Measurements from ENCODE around the gene KRT23. TPM values are rescaled to one million over a fixed set of nuclear protein-coding genes. Genes with fewer than 3 reads are reported as not detected.
A peak's percentile ranks its signal among the peaks of the same experiment; 100 is the strongest.

Gene KRT23
- total and polyA plus RNA-seq, 2 of the 13 experiments (the other 11 are each of a cell fraction or from before 2014, with no cell fraction given): 24.7 to 51.1 TPM

- TF ChIP-seq, protein P1, sequence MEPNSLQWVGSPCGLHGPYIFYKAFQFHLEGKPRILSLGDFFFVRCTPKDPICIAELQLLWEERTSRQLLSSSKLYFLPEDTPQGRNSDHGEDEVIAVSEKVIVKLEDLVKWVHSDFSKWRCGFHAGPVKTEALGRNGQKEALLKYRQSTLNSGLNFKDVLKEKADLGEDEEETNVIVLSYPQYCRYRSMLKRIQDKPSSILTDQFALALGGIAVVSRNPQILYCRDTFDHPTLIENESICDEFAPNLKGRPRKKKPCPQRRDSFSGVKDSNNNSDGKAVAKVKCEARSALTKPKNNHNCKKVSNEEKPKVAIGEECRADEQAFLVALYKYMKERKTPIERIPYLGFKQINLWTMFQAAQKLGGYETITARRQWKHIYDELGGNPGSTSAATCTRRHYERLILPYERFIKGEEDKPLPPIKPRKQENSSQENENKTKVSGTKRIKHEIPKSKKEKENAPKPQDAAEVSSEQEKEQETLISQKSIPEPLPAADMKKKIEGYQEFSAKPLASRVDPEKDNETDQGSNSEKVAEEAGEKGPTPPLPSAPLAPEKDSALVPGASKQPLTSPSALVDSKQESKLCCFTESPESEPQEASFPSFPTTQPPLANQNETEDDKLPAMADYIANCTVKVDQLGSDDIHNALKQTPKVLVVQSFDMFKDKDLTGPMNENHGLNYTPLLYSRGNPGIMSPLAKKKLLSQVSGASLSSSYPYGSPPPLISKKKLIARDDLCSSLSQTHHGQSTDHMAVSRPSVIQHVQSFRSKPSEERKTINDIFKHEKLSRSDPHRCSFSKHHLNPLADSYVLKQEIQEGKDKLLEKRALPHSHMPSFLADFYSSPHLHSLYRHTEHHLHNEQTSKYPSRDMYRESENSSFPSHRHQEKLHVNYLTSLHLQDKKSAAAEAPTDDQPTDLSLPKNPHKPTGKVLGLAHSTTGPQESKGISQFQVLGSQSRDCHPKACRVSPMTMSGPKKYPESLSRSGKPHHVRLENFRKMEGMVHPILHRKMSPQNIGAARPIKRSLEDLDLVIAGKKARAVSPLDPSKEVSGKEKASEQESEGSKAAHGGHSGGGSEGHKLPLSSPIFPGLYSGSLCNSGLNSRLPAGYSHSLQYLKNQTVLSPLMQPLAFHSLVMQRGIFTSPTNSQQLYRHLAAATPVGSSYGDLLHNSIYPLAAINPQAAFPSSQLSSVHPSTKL (CRISPR knock-in tag; IDR thresholded peaks at IDR 0.05): peak; percentile 98
- TF ChIP-seq KAT2B (IDR thresholded peaks at IDR 0.05; ENCODE audit: borderline replicate concordance, low read depth, low read length) (peak; percentile 48), FOXO1 (CRISPR knock-in tag; IDR thresholded peaks at IDR 0.05) (peak; percentile 96), ZNF430 (CRISPR knock-in tag; IDR thresholded peaks at IDR 0.05) (peak; percentile 56; the same call in 1 of the 2 replicates), ZMYM2 (CRISPR knock-in tag; IDR thresholded peaks at IDR 0.05) (no peak), ZNF12 (CRISPR knock-in tag; IDR thresholded peaks at IDR 0.05) (no peak)
- TF ChIP-seq, protein P2, sequence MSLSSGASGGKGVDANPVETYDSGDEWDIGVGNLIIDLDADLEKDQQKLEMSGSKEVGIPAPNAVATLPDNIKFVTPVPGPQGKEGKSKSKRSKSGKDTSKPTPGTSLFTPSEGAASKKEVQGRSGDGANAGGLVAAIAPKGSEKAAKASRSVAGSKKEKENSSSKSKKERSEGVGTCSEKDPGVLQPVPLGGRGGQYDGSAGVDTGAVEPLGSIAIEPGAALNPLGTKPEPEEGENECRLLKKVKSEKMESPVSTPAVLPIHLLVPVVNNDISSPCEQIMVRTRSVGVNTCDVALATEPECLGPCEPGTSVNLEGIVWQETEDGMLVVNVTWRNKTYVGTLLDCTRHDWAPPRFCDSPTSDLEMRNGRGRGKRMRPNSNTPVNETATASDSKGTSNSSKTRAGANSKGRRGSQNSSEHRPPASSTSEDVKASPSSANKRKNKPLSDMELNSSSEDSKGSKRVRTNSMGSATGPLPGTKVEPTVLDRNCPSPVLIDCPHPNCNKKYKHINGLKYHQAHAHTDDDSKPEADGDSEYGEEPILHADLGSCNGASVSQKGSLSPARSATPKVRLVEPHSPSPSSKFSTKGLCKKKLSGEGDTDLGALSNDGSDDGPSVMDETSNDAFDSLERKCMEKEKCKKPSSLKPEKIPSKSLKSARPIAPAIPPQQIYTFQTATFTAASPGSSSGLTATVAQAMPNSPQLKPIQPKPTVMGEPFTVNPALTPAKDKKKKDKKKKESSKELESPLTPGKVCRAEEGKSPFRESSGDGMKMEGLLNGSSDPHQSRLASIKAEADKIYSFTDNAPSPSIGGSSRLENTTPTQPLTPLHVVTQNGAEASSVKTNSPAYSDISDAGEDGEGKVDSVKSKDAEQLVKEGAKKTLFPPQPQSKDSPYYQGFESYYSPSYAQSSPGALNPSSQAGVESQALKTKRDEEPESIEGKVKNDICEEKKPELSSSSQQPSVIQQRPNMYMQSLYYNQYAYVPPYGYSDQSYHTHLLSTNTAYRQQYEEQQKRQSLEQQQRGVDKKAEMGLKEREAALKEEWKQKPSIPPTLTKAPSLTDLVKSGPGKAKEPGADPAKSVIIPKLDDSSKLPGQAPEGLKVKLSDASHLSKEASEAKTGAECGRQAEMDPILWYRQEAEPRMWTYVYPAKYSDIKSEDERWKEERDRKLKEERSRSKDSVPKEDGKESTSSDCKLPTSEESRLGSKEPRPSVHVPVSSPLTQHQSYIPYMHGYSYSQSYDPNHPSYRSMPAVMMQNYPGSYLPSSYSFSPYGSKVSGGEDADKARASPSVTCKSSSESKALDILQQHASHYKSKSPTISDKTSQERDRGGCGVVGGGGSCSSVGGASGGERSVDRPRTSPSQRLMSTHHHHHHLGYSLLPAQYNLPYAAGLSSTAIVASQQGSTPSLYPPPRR (CRISPR knock-in tag; IDR thresholded peaks at IDR 0.05; ENCODE audit: borderline replicate concordance): peak; percentile 73; the same call in 1 of the 2 replicates
Measured at GRCh38 chr17:40901981-40902474, 35.4 kb downstream of the KRT23 start (continued).
